BE2C (cell line): ENCODE measurements around the gene MRS2.

ENCODE experiments used
- DNase-seq: peaks from one replicate; pipeline ENCODE4 v3.0.0-alpha.2; 2020
- H3K27me3 ChIP-seq: fragments of 250-450 bp; sonication (Bioruptor Pico); 2 replicates; pipeline ENCODE4 v1.5.1; 2020; ENCODE audit warnings: mild to moderate bottlenecking
- H3K36me3 ChIP-seq: fragments of 250-450 bp; sonication (Bioruptor Pico); 2 replicates; pipeline ENCODE4 v1.5.1; 2020; ENCODE audit warnings: mild to moderate bottlenecking
- H3K4me1 ChIP-seq: fragments of 250-450 bp; sonication (Bioruptor Pico); 2 replicates; pipeline ENCODE4 v1.5.1; 2020
- H3K4me3 ChIP-seq: 2 replicates; pipeline ENCODE4 v1.5.1; 2011; ENCODE audit warnings: low read depth, low read length
- H3K9me3 ChIP-seq: fragments of 250-450 bp; sonication (Bioruptor Pico); 2 replicates; pipeline ENCODE4 v1.5.1; 2020
- TF ChIP-seq, protein P1 (sequence below): IDR thresholded peaks from 2 replicates; pipeline ENCODE4 v1.5.1; 2012; ENCODE audit warnings: mild to moderate bottlenecking, low read depth, low read length

The MRS2 gene

DNA sequence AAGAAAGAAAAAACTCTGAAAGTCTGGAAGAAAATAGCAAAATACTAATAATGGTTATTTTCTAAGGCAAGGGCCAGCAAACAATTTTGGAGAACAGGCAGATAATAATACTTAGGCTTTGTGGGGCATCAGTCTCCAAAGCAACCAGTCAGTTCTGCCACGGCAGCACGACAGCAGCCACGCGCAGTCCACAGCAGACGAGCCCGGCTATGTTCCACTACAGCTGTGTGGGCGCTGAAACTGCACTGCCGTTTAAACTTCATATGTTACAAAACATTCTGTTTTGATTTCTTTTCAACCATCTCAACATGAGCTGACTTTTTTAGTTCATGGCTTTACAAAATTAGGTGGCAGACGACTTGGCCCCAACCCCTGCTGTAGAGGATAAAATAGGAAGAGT lies 29.9 kb downstream of the MRS2 start:
- no peak for DNase-seq
- no peak overlapping the region for H3K4me3 ChIP-seq
- H3K27me3 ChIP-seq, result no peaks in the 10 kb centered on the region
- TF ChIP-seq, protein P1, sequence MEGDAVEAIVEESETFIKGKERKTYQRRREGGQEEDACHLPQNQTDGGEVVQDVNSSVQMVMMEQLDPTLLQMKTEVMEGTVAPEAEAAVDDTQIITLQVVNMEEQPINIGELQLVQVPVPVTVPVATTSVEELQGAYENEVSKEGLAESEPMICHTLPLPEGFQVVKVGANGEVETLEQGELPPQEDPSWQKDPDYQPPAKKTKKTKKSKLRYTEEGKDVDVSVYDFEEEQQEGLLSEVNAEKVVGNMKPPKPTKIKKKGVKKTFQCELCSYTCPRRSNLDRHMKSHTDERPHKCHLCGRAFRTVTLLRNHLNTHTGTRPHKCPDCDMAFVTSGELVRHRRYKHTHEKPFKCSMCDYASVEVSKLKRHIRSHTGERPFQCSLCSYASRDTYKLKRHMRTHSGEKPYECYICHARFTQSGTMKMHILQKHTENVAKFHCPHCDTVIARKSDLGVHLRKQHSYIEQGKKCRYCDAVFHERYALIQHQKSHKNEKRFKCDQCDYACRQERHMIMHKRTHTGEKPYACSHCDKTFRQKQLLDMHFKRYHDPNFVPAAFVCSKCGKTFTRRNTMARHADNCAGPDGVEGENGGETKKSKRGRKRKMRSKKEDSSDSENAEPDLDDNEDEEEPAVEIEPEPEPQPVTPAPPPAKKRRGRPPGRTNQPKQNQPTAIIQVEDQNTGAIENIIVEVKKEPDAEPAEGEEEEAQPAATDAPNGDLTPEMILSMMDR, result no peak
- H3K9me3 ChIP-seq, result no peaks in the 10 kb centered on the region
- no peaks in the 10 kb centered on the region for H3K36me3 ChIP-seq
- H3K4me1 ChIP-seq, result no peaks in the 10 kb centered on the region

DNA sequence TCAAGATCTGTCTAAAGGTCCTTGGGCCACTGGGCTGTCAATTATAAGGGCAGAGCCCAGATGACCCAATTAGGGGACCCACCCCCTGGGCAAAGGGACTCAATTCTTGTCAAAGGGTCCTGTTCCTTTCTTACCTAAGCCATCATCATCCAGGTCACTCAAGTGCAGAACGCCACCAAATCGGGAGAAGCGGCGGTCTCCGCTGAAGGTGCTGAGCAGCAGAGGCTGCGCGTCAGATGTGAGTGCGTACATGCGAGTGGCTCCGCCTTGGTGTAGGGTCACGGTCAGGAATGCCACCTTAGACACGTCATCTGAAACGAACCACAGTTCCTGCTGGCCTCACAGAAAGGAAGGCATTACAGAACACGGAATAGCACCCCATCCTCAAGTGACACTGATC lies 34.2 kb downstream of the MRS2 start:
- DNase-seq, result no peak
- Histone ChIP-seq H3K4me3 (no peak overlapping the region), H3K4me1 (no peaks in the 10 kb centered on the region), H3K36me3 (no peaks in the 10 kb centered on the region), H3K9me3 (no peaks in the 10 kb centered on the region), H3K27me3 (no peaks in the 10 kb centered on the region)
- TF ChIP-seq, protein P1, result no peak

DNA sequence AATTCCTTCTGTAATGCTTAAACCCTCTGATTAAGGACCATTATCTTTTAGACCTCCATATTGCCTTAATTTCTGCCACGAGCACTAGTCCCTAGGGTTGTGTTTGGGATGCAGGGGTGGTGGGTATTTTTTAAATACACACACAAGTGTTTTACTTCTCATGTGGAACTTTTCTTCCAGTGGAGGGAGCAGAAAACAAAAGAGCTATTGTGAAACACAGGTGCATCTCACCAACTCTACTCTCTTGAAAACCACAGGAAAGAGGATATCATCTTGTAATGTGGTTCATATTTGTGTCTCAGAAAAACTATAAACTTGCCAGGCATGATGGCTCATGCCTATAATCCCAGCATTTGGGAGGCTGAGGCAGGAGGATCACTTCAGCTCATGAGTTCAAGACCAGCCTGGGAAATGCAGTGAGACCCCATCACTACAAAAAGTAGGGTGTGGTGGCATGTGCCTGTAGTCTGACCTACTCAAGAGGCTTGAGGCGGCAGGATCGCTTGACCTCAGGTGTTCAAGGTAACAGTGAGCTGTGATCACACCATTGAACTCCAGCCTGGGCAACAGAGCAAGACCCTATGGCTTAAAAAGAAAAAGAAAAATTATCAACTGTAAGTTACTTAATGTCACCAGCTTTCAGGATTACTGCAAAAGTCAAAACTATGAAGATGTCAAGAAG lies 37.3 kb downstream of the MRS2 start:
- no peak for DNase-seq
- no peaks in the 10 kb centered on the region for H3K36me3 ChIP-seq

DNA sequence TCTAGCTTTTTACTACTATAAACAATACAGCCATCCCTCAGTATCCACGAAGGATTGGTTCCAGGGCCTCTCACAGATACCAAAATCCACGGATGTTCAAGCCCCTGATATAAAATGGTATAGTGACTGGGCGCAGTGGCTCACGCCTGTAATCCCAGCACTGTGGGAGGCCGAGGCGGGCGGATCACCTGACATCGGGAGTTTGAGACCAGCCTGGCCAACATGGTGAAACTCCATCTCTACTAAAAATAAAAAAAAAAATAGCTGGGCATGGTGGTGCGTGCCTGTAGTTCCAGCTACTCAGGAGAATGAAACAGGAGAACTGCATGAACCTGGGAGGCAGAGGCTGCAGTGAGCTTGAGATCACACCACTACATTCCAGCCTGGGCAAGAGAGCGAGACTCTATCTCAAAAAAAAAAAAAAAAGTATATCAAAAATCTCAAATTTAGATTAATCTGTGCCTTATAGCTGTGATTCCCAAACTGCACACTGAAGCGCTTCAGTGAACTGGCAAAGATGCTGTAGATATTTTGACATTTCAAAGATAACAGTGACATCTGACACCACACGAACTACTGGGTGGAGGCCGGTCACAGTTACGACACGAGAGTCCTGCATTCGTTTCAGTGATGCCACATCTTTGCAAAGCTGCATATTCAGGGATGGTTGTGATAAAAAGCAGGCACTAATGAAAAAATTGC lies 38.3 kb downstream of the MRS2 start:
- no peaks in the 10 kb centered on the region for H3K4me1 ChIP-seq
- no peaks in the 10 kb centered on the region for H3K9me3 ChIP-seq
- no peaks in the 10 kb centered on the region for H3K27me3 ChIP-seq
- no peaks in the 10 kb centered on the region for H3K36me3 ChIP-seq
- no peak for DNase-seq
- TF ChIP-seq, protein P1, result no peak
- no peak overlapping the region for H3K4me3 ChIP-seq

More for the DNA sequence above, 37.3 kb downstream of the MRS2 start:
- no peak overlapping the region for H3K4me3 ChIP-seq
- no peaks in the 10 kb centered on the region for H3K4me1 ChIP-seq
- H3K9me3 ChIP-seq, result no peaks in the 10 kb centered on the region
- TF ChIP-seq, protein P1, result no peak
- no peaks in the 10 kb centered on the region for H3K27me3 ChIP-seq

DNA sequence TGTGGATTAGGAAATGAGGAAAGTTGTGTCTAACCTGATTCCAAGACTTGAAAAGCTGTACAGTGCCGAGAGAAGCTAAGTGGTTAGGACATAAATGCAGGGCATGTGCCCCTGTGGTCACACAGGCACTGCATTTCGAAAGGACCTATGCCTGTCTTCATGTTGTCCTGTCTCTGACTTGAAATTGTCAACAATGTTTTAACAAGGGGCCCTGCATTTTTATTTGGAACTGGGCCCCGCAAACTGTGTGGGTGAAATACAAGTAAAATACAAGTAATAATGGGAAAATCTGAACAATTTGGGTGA lies 38.8 kb downstream of the MRS2 start:
- H3K9me3 ChIP-seq, result no peaks in the 10 kb centered on the region
- no peak for DNase-seq
- TF ChIP-seq, protein P1, result no peak
- no peaks in the 10 kb centered on the region for H3K27me3 ChIP-seq
- no peaks in the 10 kb centered on the region for H3K36me3 ChIP-seq
- no peaks in the 10 kb centered on the region for H3K4me1 ChIP-seq
- H3K4me3 ChIP-seq, result no peak overlapping the region

DNA sequence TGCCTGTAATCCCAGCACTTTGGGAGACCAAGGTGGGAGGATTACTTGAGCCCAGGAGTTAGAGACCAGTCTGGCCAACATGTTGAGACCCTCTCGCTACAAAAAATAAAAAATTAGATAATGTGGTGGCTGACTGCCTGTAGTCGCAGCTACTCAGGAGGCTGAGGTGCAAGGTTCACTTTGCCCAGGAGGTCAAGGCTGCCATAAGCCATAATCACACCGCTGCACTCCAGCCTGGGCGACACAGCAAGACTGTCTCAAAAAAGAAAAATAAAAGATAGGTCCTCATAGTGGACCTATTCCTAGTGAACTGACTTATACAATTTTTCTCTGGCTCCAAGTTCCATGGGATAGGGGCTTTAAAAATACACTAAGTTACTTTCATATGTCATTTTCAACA lies 41.9 kb downstream of the MRS2 start:
- no peaks in the 10 kb centered on the region for H3K36me3 ChIP-seq
- H3K4me1 ChIP-seq, result no peaks in the 10 kb centered on the region
- no peak overlapping the region for H3K4me3 ChIP-seq
- H3K9me3 ChIP-seq, result no peaks in the 10 kb centered on the region
- TF ChIP-seq, protein P1, result no peak
- no peak for DNase-seq
- no peaks in the 10 kb centered on the region for H3K27me3 ChIP-seq
